Ishikawa (cell line): Measurements from ENCODE around the gene MTX1.

Source experiments
- CEBPB ChIP-seq: IDR thresholded peaks from 2 replicates; pipeline ENCODE4 v1.6.1; 2012
- CREB1 ChIP-seq: IDR thresholded peaks from 2 replicates; pipeline ENCODE4 v1.6.1; 2012; ENCODE audit warnings: low read depth
- EGR1 ChIP-seq: IDR thresholded peaks from 2 replicates; pipeline ENCODE4 v1.6.1; 2012
- EP300 ChIP-seq: IDR thresholded peaks from 2 replicates; pipeline ENCODE4 v1.6.1; 2012; ENCODE audit warnings: borderline replicate concordance
- FOXM1 ChIP-seq: IDR thresholded peaks from 2 replicates; pipeline ENCODE4 v1.6.1; 2012; ENCODE audit warnings: low read depth, borderline replicate concordance
- NFIC ChIP-seq: IDR thresholded peaks from 2 replicates; pipeline ENCODE4 v1.6.1; 2012
- RAD21 ChIP-seq: IDR thresholded peaks from 2 replicates; pipeline ENCODE4 v1.6.1; 2012; ENCODE audit warnings: low read depth
- TAF1 ChIP-seq: IDR thresholded peaks from 2 replicates; pipeline ENCODE4 v1.6.1; 2012; ENCODE audit warnings: low read depth, mild to moderate bottlenecking
- TCF12 ChIP-seq: IDR thresholded peaks from 2 replicates; pipeline ENCODE4 v1.6.1; 2012; ENCODE audit warnings: low read depth
- TEAD4 ChIP-seq: IDR thresholded peaks from 2 replicates; pipeline ENCODE4 v1.6.1; 2012
- YY1 ChIP-seq: IDR thresholded peaks from 2 replicates; pipeline ENCODE4 v1.6.1; 2012; ENCODE audit warnings: low read depth
- ZBTB7A ChIP-seq: IDR thresholded peaks from 2 replicates; pipeline ENCODE4 v1.6.1; 2012; ENCODE audit warnings: low read depth
- TF ChIP-seq, protein P1 (sequence below): IDR thresholded peaks from 2 replicates; pipeline ENCODE4 v1.6.1; 2012
- TF ChIP-seq, protein P2 (sequence below): IDR thresholded peaks from 2 replicates; pipeline ENCODE4 v1.6.1; 2012; ENCODE audit warnings: low read depth, mild to moderate bottlenecking
- TF ChIP-seq, protein P3 (sequence below): IDR thresholded peaks from 2 replicates; pipeline ENCODE4 v1.6.1; 2012

MTX1 gene

DNA sequence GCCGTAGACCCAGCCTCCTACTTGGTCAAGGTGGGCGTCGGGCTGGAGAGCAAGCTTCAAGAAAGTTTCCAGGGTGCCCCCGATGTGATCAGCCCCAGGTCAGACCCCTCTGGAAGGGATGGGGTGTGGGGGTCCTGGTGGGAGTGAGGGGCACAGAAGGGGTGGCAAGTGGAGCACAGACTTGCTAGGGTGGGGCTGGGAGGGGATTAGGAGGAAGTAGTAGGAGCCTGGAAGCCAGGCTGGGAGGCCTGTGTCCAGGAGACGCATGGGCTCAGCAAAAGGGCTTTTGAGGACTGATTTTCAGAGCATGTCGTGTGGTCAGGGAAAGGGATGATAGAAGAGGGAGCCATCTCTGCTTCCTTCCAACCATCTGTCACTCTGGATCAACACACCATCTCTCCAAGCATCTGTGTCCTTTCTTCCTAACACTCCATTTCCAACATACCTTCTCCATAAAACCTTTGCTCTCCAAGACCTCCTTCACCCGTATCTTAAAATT is 26.4 kb upstream of the MTX1 start:
- no peak for TF ChIP-seq ZBTB7A
- TF ChIP-seq, protein P1, sequence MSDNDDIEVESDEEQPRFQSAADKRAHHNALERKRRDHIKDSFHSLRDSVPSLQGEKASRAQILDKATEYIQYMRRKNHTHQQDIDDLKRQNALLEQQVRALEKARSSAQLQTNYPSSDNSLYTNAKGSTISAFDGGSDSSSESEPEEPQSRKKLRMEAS: no peak
- TF ChIP-seq NFIC: no peak
- TF ChIP-seq TEAD4: no peak
- no peak for TF ChIP-seq TCF12

DNA sequence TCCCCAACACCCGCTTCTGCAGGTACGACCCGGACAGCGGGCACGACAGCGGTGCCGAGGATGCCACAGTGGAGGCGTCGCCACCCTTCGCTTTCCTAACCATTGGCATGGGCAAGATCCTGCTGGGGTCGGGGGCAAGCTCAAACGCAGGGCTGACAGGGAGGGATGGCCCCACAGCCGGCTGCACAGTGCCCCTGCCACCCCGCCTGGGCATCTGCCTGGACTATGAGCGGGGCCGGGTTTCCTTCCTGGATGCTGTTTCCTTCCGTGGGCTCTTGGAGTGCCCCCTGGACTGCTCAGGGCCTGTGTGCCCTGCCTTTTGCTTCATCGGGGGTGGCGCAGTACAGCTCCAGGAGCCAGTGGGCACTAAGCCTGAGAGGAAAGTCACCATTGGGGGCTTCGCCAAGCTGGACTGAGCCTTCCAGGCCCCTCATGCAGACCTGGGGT is 24.7 kb upstream of the MTX1 start:
- TF ChIP-seq, protein P2, sequence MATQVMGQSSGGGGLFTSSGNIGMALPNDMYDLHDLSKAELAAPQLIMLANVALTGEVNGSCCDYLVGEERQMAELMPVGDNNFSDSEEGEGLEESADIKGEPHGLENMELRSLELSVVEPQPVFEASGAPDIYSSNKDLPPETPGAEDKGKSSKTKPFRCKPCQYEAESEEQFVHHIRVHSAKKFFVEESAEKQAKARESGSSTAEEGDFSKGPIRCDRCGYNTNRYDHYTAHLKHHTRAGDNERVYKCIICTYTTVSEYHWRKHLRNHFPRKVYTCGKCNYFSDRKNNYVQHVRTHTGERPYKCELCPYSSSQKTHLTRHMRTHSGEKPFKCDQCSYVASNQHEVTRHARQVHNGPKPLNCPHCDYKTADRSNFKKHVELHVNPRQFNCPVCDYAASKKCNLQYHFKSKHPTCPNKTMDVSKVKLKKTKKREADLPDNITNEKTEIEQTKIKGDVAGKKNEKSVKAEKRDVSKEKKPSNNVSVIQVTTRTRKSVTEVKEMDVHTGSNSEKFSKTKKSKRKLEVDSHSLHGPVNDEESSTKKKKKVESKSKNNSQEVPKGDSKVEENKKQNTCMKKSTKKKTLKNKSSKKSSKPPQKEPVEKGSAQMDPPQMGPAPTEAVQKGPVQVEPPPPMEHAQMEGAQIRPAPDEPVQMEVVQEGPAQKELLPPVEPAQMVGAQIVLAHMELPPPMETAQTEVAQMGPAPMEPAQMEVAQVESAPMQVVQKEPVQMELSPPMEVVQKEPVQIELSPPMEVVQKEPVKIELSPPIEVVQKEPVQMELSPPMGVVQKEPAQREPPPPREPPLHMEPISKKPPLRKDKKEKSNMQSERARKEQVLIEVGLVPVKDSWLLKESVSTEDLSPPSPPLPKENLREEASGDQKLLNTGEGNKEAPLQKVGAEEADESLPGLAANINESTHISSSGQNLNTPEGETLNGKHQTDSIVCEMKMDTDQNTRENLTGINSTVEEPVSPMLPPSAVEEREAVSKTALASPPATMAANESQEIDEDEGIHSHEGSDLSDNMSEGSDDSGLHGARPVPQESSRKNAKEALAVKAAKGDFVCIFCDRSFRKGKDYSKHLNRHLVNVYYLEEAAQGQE: no peak
- TF ChIP-seq TCF12: no peak
- TF ChIP-seq CREB1: no peak

DNA sequence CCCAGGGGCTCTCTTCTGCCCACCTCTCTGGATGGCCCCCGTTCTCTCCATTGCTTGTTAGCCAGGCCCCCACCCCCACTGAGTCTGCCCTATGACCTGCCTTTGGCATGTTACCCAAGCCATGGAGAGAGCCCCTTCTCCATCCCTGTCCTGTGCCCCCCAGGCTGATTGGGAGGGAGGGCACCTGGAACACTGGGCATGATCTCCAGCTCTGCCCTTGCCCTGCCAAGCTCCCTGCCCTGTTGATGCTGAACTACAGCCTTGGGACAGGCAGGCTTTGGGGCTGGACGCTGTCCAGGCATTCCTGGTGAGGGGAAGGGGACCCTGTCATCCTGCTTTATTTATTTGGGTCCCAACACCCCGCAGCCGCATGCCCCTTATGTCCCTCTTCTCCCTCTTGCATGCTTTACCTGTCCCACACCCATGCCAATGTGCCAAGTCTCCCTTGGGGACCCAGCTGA is 24.1 kb upstream of the MTX1 start:
- TF ChIP-seq FOXM1 (no peak), ZBTB7A (no peak), RAD21 (no peak), CREB1 (no peak), YY1 (no peak), TEAD4 (no peak), TCF12 (no peak), CEBPB (no peak), EGR1 (no peak)
- TF ChIP-seq, protein P2: no peak

DNA sequence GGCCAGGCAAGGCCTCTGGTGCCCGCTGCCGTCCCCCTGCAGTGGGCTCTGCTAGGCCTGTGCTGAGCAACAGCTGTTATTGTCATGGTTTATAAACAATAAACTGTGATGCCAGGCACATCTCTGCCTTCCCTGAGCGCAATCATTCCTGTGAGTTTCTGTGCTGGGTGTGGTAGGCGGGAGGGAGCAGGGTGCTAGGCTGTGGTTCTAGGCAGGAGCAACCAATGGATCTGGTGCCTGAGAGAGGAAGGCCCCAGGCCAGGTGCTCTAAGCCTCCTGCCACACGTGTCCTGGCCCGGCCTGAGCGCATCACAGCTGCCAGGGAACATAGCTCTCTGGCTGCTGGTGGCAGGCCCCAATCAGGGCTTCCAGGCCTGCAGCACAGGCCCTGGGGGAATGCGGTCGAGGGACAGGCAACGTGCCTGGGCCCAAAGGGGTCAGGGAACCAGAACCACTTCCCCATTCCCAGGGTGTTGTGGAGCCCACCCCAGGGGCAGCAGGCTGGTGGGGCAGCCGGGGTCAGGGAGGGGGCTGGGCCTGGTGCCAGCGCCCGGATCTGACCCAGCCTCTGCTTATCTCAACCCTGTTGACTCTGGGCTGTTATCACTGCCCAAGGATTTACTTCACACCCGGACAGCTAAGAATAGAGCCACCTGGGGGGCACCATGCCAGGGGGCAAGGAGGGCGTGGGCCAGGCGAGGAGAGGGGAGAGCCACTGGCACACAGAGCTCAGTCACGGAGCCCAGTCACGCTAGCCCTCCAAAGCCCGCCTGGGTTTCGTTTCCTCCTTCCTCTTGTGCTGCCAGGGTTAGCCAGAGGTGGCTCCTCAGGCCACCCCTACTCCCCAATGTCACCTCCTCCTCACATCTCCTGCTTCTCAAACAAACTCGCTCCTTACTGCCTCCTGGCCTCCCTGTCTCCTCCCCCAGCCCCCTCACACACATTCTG is 23.4 kb upstream of the MTX1 start:
- no peak for TF ChIP-seq CEBPB
- TF ChIP-seq, protein P1: no peak
- no peak for TF ChIP-seq NFIC
- TF ChIP-seq, protein P3, sequence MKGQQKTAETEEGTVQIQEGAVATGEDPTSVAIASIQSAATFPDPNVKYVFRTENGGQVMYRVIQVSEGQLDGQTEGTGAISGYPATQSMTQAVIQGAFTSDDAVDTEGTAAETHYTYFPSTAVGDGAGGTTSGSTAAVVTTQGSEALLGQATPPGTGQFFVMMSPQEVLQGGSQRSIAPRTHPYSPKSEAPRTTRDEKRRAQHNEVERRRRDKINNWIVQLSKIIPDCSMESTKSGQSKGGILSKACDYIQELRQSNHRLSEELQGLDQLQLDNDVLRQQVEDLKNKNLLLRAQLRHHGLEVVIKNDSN: no peak
- no peak for TF ChIP-seq TAF1
- TF ChIP-seq, protein P2: no peak
- no peak for TF ChIP-seq TEAD4
- no peak for TF ChIP-seq RAD21
- no peak for TF ChIP-seq YY1

DNA sequence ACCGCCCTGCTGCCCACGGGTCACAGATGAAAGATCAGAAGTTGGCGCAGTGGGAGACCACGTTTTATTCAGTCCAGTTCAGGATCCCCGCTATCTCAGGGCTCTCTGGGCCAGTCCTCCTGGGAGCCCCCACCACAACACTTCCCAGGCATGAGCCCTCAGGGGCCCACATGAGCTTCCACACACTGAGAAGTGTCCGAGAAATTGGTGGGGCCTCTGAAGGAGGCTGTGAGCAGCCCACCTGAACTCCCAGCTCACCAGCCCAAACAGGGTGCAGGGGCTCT is 22.8 kb upstream of the MTX1 start:
- TF ChIP-seq EP300 (no peak), TEAD4 (no peak), ZBTB7A (no peak), TAF1 (no peak), YY1 (no peak), TCF12 (no peak), CREB1 (no peak), CEBPB (no peak), RAD21 (no peak), FOXM1 (no peak), EGR1 (no peak), NFIC (no peak)
- TF ChIP-seq, protein P2: no peak
- TF ChIP-seq, protein P1: no peak
- TF ChIP-seq, protein P3: no peak
